PC-9 (cell line): ENCODE measurements around the gene GSTCD. TPM values are rescaled to one million over a fixed set of nuclear protein-coding genes. Genes with fewer than 3 reads are reported as not detected.

Experiments
- BruUV-seq: library from RNA; stranded (reverse); fragments of 400-500 nt; replicated peaks from 2 replicates; lab custom pipeline; 2021; lab: Mats Ljungman, UMichigan
- CTCF ChIA-PET: fragments of 300-600 bp; sonication (Branson Sonifier 250); formaldehyde crosslinking; loops from one replicate; lab custom pipeline; 2022; ENCODE audit warnings: antibody characterized with exemption; lab: Charles Lee
- POLR2A ChIA-PET: fragments of 300-600 bp; sonication (Branson Sonifier 250); formaldehyde crosslinking; loops from one replicate; lab custom pipeline; 2022; ENCODE audit warnings: antibody characterized with exemption; ENCODE audit not compliant: unreplicated experiment; lab: Charles Lee
- DNase-seq, 2 experiments: peaks; one replicate each; pipeline versions ENCODE4 v3.0.0 to v3.0.0-alpha.2; 2015 to 2022; ENCODE audit warnings: mixed read lengths in 1 of 2
- H2AFZ ChIP-seq: fragments of 200-600 bp; sonication (generic); 2 replicates; pipeline ENCODE4 v1.8.1; 2017; ENCODE audit warnings: antibody characterized with exemption
- H3F3A ChIP-seq: fragments of 200-600 bp; sonication (generic); 2 replicates; pipeline ENCODE4 v1.8.1; 2017; ENCODE audit warnings: antibody characterized with exemption, mild to moderate bottlenecking, low read depth; ENCODE audit not compliant: insufficient read depth
- H3K27ac ChIP-seq: fragments of 200-600 bp; sonication (generic); 2 replicates; pipeline ENCODE4 v1.6.1; 2016; ENCODE audit warnings: mixed run types
- H3K27me3 ChIP-seq: fragments of 200-600 bp; sonication (generic); 2 replicates; pipeline ENCODE4 v1.6.1; 2016; ENCODE audit warnings: low read depth, mixed run types; ENCODE audit not compliant: insufficient read depth
- H3K36me3 ChIP-seq: fragments of 200-600 bp; sonication (generic); 2 replicates; pipeline ENCODE4 v1.6.1; 2016; ENCODE audit warnings: low read depth, mixed run types
- H3K4me1 ChIP-seq: fragments of 200-600 bp; sonication (generic); replicated peaks from 2 replicates; pipeline ENCODE4 v1.6.1; 2016; ENCODE audit warnings: mixed run types; ENCODE audit not compliant: insufficient read depth
- H3K4me2 ChIP-seq: fragments of 200-600 bp; sonication (generic); 2 replicates; pipeline ENCODE4 v1.6.1; 2017; ENCODE audit warnings: mixed run types
- H3K4me3 ChIP-seq: fragments of 200-600 bp; sonication (generic); 2 replicates; pipeline ENCODE4 v1.6.1; 2016; ENCODE audit warnings: mixed run types
- H3K79me2 ChIP-seq: fragments of 200-600 bp; sonication (generic); 2 replicates; pipeline ENCODE4 v1.6.1; 2017; ENCODE audit warnings: low read depth, mixed run types
- H3K9me2 ChIP-seq: fragments of 200-600 bp; sonication (generic); 2 replicates; pipeline ENCODE4 v1.8.1; 2017; ENCODE audit warnings: mild to moderate bottlenecking; ENCODE audit not compliant: insufficient read depth
- H3K9me3 ChIP-seq: fragments of 200-600 bp; sonication (generic); 2 replicates; pipeline ENCODE4 v1.8.1; 2016; ENCODE audit warnings: low read depth; ENCODE audit not compliant: insufficient read depth
- H4K20me1 ChIP-seq: fragments of 200-600 bp; sonication (generic); 2 replicates; pipeline ENCODE4 v1.8.1; 2017; ENCODE audit not compliant: insufficient read depth
- CTCF ChIP-seq: fragments of 200-600 bp; sonication (generic); conservative IDR thresholded peaks from 2 replicates; pipeline ENCODE4 v1.6.1; 2017; ENCODE audit warnings: mixed run types, antibody characterized with exemption, mild to moderate bottlenecking, moderate library complexity
- EZH2 ChIP-seq: fragments of 200-600 bp; sonication (generic); IDR thresholded peaks from 2 replicates; pipeline ENCODE4 v1.8.0; 2017; ENCODE audit warnings: antibody characterized with exemption, low read depth
- intact Hi-C: fragments of 100-400 bp; cut with micrococcal nuclease; formaldehyde crosslinking; loops from one replicate; pipeline ENCODE4 v1.10.0; 2022; ENCODE audit not compliant: unreplicated experiment
- total RNA-seq: library from RNA; stranded (reverse); gene quantifications from 2 replicates; pipeline ENCODE4 v1.2.3, GENCODE V29; 2021

Gene GSTCD
- total RNA-seq, 1 experiment from 2014 or later, result 11.4 TPM

- Histone ChIP-seq H3K79me2 (no peaks in the 10 kb centered on the region), H3F3A (no peaks in the 10 kb centered on the region), H3K27me3 (no peaks in the 10 kb centered on the region), H4K20me1 (no peaks in the 10 kb centered on the region), H2AFZ (no peak overlapping the region), H3K9me3 (no peaks in the 10 kb centered on the region), H3K4me3 (no peak overlapping the region), H3K4me1 (no peaks in the 10 kb centered on the region), H3K36me3 (no peaks in the 10 kb centered on the region), H3K4me2 (no peak overlapping the region), H3K27ac (no peak overlapping the region), H3K9me2 (no peaks in the 10 kb centered on the region)
- intact Hi-C loops, result no loop called here
- CTCF ChIA-PET, result no interaction called here
- TF ChIP-seq CTCF, result no peak
- no peak for TF ChIP-seq EZH2
- DNase-seq, result no peak
- POLR2A ChIA-PET, result interaction anchor here (0.6 kb wide), 1 partner anchor 14 kb away, joined by 4 read pairs; no protein-coding TSS in a partner anchor
- BruUV-seq, result no TSS peak
Observed at GRCh38 chr4:105807496-105807895, 98.9 kb downstream of the GSTCD start.

GRCh38 chr4:105808030-105808749, 99.6 kb downstream of the GSTCD start:
- no peak overlapping the region for H3K27ac ChIP-seq
- no peaks in the 10 kb centered on the region for H4K20me1 ChIP-seq
- TF ChIP-seq CTCF, result no peak
- TF ChIP-seq EZH2, result no peak
- no peaks in the 10 kb centered on the region for H3K27me3 ChIP-seq
- H3K4me2 ChIP-seq, result no peak overlapping the region
- no peaks in the 10 kb centered on the region for H3K79me2 ChIP-seq
- H3K4me3 ChIP-seq, result no peak overlapping the region
- H3F3A ChIP-seq, result no peaks in the 10 kb centered on the region
- H3K9me2 ChIP-seq, result no peaks in the 10 kb centered on the region
- H3K4me1 ChIP-seq, result no peaks in the 10 kb centered on the region
- no peak for DNase-seq
- H2AFZ ChIP-seq, result no peak overlapping the region
- no TSS peak for BruUV-seq
- no peaks in the 10 kb centered on the region for H3K9me3 ChIP-seq
- CTCF ChIA-PET, result no interaction called here
- H3K36me3 ChIP-seq, result no peaks in the 10 kb centered on the region
- POLR2A ChIA-PET, result no interaction called here
- intact Hi-C loops, result no loop called here

- no peaks in the 10 kb centered on the region for H3K79me2 ChIP-seq
- no peaks in the 10 kb centered on the region for H3K9me2 ChIP-seq
- H3K27me3 ChIP-seq, result no peaks in the 10 kb centered on the region
- no peaks in the 10 kb centered on the region for H4K20me1 ChIP-seq
- ChIA-PET POLR2A (no interaction called here), CTCF (no interaction called here)
- H3K27ac ChIP-seq, result no peak overlapping the region
- H3K9me3 ChIP-seq, result no peaks in the 10 kb centered on the region
- H3K4me2 ChIP-seq, result no peak overlapping the region
- no TSS peak for BruUV-seq
- H2AFZ ChIP-seq, result no peak overlapping the region
- TF ChIP-seq EZH2, result no peak
- no peak for TF ChIP-seq CTCF
- no peaks in the 10 kb centered on the region for H3K4me1 ChIP-seq
- H3F3A ChIP-seq, result no peaks in the 10 kb centered on the region
- H3K4me3 ChIP-seq, result no peak overlapping the region
- no peak for DNase-seq
- intact Hi-C loops, result no loop called here
- no peaks in the 10 kb centered on the region for H3K36me3 ChIP-seq
Observed at GRCh38 chr4:105808750-105809041, 100.1 kb downstream of the GSTCD start.
